ENCODE data around the gene DSCAM.

DSCAM gene

GRCh38 chr21:40516335-40516734, 330.6 kb downstream of the DSCAM start:
- H3K9ac ChIP-seq (ENCODE audit: low read length), result no peak overlapping the region
- no peak overlapping the region for H2BK5ac ChIP-seq (ENCODE audit: low read length)
- H2BK120ac ChIP-seq (ENCODE audit: low read depth, low read length), result no peak overlapping the region
- no peak overlapping the region for H3K4me3 ChIP-seq (ENCODE audit: low read length)
- H4K8ac ChIP-seq (ENCODE audit: low read depth, low read length), result no peak overlapping the region
- H3K56ac ChIP-seq (ENCODE audit: low read length), result no peak overlapping the region
- no peak overlapping the region for H3K27ac ChIP-seq (ENCODE audit: low read depth, low read length)
- H3K79me1 ChIP-seq (ENCODE audit: low read length), result no peaks in the 10 kb centered on the region
- H3K18ac ChIP-seq (ENCODE audit: low read length), result no peak overlapping the region
- H2AK5ac ChIP-seq (ENCODE audit: low read length), result no peak overlapping the region
- no peaks in the 10 kb centered on the region for H3K79me2 ChIP-seq (ENCODE audit: control insufficient read depth, insufficient read depth, low read length)
- no peaks in the 10 kb centered on the region for H3K27me3 ChIP-seq (ENCODE audit: insufficient read depth, low read length, poor library complexity)
- H4K5ac ChIP-seq (ENCODE audit: low read length), result no peak overlapping the region
- no peak overlapping the region for H3K4me2 ChIP-seq (ENCODE audit: low read length)
- DNase-seq, result peak; percentile 76
- H3K36me3 ChIP-seq (ENCODE audit: control insufficient read depth, insufficient read depth, low read length), result no peaks in the 10 kb centered on the region
- no peak overlapping the region for H3K4ac ChIP-seq (ENCODE audit: low read depth, low read length)
- no peak overlapping the region for H3K23ac ChIP-seq (ENCODE audit: low read length)
- peaks cover 3% of the 10 kb centered on the region for H3K4me1 ChIP-seq (ENCODE audit: control insufficient read depth, low read depth, low read length)
- WGBS (ENCODE audit: extremely low coverage, insufficient coverage, low lambda C conversion rate), result no CpG with 5 or more reads among the region's 8 CpGs
- H2BK15ac ChIP-seq (replicated peaks; ENCODE audit: low read depth), result no peak overlapping the region

DNA sequence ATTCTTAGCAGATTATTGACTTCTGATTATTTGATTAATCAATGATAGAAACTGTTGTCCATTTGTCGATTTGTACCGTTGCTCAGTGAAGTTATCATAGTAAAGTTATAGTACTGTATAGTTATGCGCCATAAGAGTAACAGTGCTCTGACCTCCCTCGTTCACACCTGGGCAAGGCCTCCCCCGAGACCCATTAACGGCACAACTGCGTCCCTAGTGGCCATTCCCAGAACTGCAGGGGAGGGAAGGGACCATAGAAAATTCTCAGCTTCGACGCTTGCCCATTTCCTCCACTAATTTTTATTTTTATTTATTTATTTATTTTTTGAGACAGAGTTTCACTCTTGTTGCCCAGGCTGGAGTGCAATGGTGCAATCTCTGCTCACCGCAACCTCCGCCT, 334.4 kb downstream of the DSCAM start:
- Histone ChIP-seq H3K4me1 (ENCODE audit: control insufficient read depth, low read depth, low read length) (peaks cover 3% of the 10 kb centered on the region), H3K27ac (ENCODE audit: low read depth, low read length) (no peak overlapping the region), H3K9ac (ENCODE audit: low read length) (no peak overlapping the region), H4K5ac (ENCODE audit: low read length) (no peak overlapping the region), H2AK5ac (ENCODE audit: low read length) (no peak overlapping the region), H3K27me3 (ENCODE audit: insufficient read depth, low read length, poor library complexity) (no peaks in the 10 kb centered on the region), H3K79me1 (ENCODE audit: low read length) (no peaks in the 10 kb centered on the region), H2BK5ac (ENCODE audit: low read length) (no peak overlapping the region), H4K8ac (ENCODE audit: low read depth, low read length) (no peak overlapping the region), H3K23ac (ENCODE audit: low read length) (no peak overlapping the region), H2BK15ac (replicated peaks; ENCODE audit: low read depth) (no peak overlapping the region), H3K4me2 (ENCODE audit: low read length) (no peak overlapping the region), H3K79me2 (ENCODE audit: control insufficient read depth, insufficient read depth, low read length) (no peaks in the 10 kb centered on the region), H2BK120ac (ENCODE audit: low read depth, low read length) (no peak overlapping the region), H3K4me3 (ENCODE audit: low read length) (no peak overlapping the region), H3K56ac (ENCODE audit: low read length) (no peak overlapping the region), H3K4ac (ENCODE audit: low read depth, low read length) (no peak overlapping the region), H3K36me3 (ENCODE audit: control insufficient read depth, insufficient read depth, low read length) (no peaks in the 10 kb centered on the region), H3K18ac (ENCODE audit: low read length) (no peak overlapping the region)
- WGBS (ENCODE audit: extremely low coverage, insufficient coverage, low lambda C conversion rate), result no CpG with 5 or more reads among the region's 11 CpGs
- DNase-seq, result peak; percentile 44

- no peak overlapping the region for H3K4ac ChIP-seq (ENCODE audit: low read depth, low read length)
- H2BK5ac ChIP-seq (ENCODE audit: low read length), result no peak overlapping the region
- no peak overlapping the region for H3K4me2 ChIP-seq (ENCODE audit: low read length)
- no peak overlapping the region for H3K18ac ChIP-seq (ENCODE audit: low read length)
- no peaks in the 10 kb centered on the region for H3K79me1 ChIP-seq (ENCODE audit: low read length)
- H3K27me3 ChIP-seq (ENCODE audit: insufficient read depth, low read length, poor library complexity), result no peaks in the 10 kb centered on the region
- H2AK5ac ChIP-seq (ENCODE audit: low read length), result no peak overlapping the region
- no peak overlapping the region for H3K4me3 ChIP-seq (ENCODE audit: low read length)
- H3K23ac ChIP-seq (ENCODE audit: low read length), result no peak overlapping the region
- H3K9ac ChIP-seq (ENCODE audit: low read length), result no peak overlapping the region
- H4K5ac ChIP-seq (ENCODE audit: low read length), result no peak overlapping the region
- no peak overlapping the region for H2BK15ac ChIP-seq (replicated peaks; ENCODE audit: low read depth)
- H2BK120ac ChIP-seq (ENCODE audit: low read depth, low read length), result no peak overlapping the region
- no peaks in the 10 kb centered on the region for H3K79me2 ChIP-seq (ENCODE audit: control insufficient read depth, insufficient read depth, low read length)
- no peak for DNase-seq
- WGBS (ENCODE audit: extremely low coverage, insufficient coverage, low lambda C conversion rate), result no CpG with 5 or more reads among the region's 2 CpGs
- H4K8ac ChIP-seq (ENCODE audit: low read depth, low read length), result no peak overlapping the region
- H3K4me1 ChIP-seq (ENCODE audit: control insufficient read depth, low read depth, low read length), result no peaks in the 10 kb centered on the region
- no peak overlapping the region for H3K56ac ChIP-seq (ENCODE audit: low read length)
- H3K36me3 ChIP-seq (ENCODE audit: control insufficient read depth, insufficient read depth, low read length), result no peaks in the 10 kb centered on the region
- no peak overlapping the region for H3K27ac ChIP-seq (ENCODE audit: low read depth, low read length)
Measured at GRCh38 chr21:40507978-40508377, 339.0 kb downstream of the DSCAM start.

GRCh38 chr21:40505681-40506080, 341.3 kb downstream of the DSCAM start:
- Histone ChIP-seq H3K79me2 (ENCODE audit: control insufficient read depth, insufficient read depth, low read length) (no peaks in the 10 kb centered on the region), H3K4me2 (ENCODE audit: low read length) (no peak overlapping the region), H2AK5ac (ENCODE audit: low read length) (no peak overlapping the region), H3K9ac (ENCODE audit: low read length) (no peak overlapping the region), H3K23ac (ENCODE audit: low read length) (no peak overlapping the region), H2BK5ac (ENCODE audit: low read length) (no peak overlapping the region), H2BK15ac (replicated peaks; ENCODE audit: low read depth) (no peak overlapping the region), H3K18ac (ENCODE audit: low read length) (no peak overlapping the region), H3K4me1 (ENCODE audit: control insufficient read depth, low read depth, low read length) (no peaks in the 10 kb centered on the region), H3K56ac (ENCODE audit: low read length) (no peak overlapping the region), H2BK120ac (ENCODE audit: low read depth, low read length) (no peak overlapping the region), H3K36me3 (ENCODE audit: control insufficient read depth, insufficient read depth, low read length) (no peaks in the 10 kb centered on the region), H3K27ac (ENCODE audit: low read depth, low read length) (no peak overlapping the region), H3K27me3 (ENCODE audit: insufficient read depth, low read length, poor library complexity) (no peaks in the 10 kb centered on the region), H4K8ac (ENCODE audit: low read depth, low read length) (no peak overlapping the region), H3K4ac (ENCODE audit: low read depth, low read length) (no peak overlapping the region), H3K79me1 (ENCODE audit: low read length) (no peaks in the 10 kb centered on the region), H3K4me3 (ENCODE audit: low read length) (no peak overlapping the region), H4K5ac (ENCODE audit: low read length) (no peak overlapping the region)
- DNase-seq, result peak; percentile 14
- no CpG with 5 or more reads among the region's 5 CpGs for WGBS (ENCODE audit: extremely low coverage, insufficient coverage, low lambda C conversion rate)

DNA sequence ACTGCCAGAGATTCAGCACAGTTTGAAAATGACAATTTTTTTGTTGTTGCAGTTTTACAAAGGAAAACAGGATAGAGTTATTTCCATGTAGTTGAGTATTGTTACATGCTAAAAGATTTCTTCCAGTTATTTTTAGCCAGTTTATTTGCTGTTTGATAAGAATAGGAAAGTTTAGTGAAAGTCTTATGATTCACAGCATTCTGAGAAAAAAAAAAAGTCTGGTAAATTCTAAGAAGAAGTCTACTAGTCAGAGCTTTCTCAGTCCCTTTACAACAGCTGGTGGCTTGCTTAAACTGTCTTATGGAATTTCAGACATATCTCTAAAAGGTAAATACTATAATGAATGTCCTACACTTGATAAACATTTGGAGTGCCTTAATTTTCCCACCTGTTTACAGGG, 341.7 kb downstream of the DSCAM start:
- Histone ChIP-seq H3K36me3 (ENCODE audit: control insufficient read depth, insufficient read depth, low read length) (no peaks in the 10 kb centered on the region), H3K23ac (ENCODE audit: low read length) (no peak overlapping the region), H2AK5ac (ENCODE audit: low read length) (no peak overlapping the region), H3K4me2 (ENCODE audit: low read length) (no peak overlapping the region), H4K5ac (ENCODE audit: low read length) (no peak overlapping the region), H3K18ac (ENCODE audit: low read length) (no peak overlapping the region), H3K79me2 (ENCODE audit: control insufficient read depth, insufficient read depth, low read length) (no peaks in the 10 kb centered on the region), H4K8ac (ENCODE audit: low read depth, low read length) (no peak overlapping the region), H3K9ac (ENCODE audit: low read length) (no peak overlapping the region), H3K27me3 (ENCODE audit: insufficient read depth, low read length, poor library complexity) (no peaks in the 10 kb centered on the region), H3K4me3 (ENCODE audit: low read length) (no peak overlapping the region), H3K79me1 (ENCODE audit: low read length) (no peaks in the 10 kb centered on the region), H2BK5ac (ENCODE audit: low read length) (no peak overlapping the region), H2BK120ac (ENCODE audit: low read depth, low read length) (no peak overlapping the region), H3K4ac (ENCODE audit: low read depth, low read length) (no peak overlapping the region), H2BK15ac (replicated peaks; ENCODE audit: low read depth) (no peak overlapping the region), H3K27ac (ENCODE audit: low read depth, low read length) (no peak overlapping the region), H3K56ac (ENCODE audit: low read length) (no peak overlapping the region), H3K4me1 (ENCODE audit: control insufficient read depth, low read depth, low read length) (no peaks in the 10 kb centered on the region)
- no peak for DNase-seq

GRCh38 chr21:40504825-40505224, 342.1 kb downstream of the DSCAM start:
- H3K9ac ChIP-seq (ENCODE audit: low read length), result no peak overlapping the region
- H2BK120ac ChIP-seq (ENCODE audit: low read depth, low read length), result no peak overlapping the region
- no peaks in the 10 kb centered on the region for H3K79me1 ChIP-seq (ENCODE audit: low read length)
- no peak overlapping the region for H4K5ac ChIP-seq (ENCODE audit: low read length)
- no peak overlapping the region for H2BK5ac ChIP-seq (ENCODE audit: low read length)
- H4K8ac ChIP-seq (ENCODE audit: low read depth, low read length), result no peak overlapping the region
- peak; percentile 36 for DNase-seq
- no peak overlapping the region for H3K27ac ChIP-seq (ENCODE audit: low read depth, low read length)
- no peak overlapping the region for H3K23ac ChIP-seq (ENCODE audit: low read length)
- H3K27me3 ChIP-seq (ENCODE audit: insufficient read depth, low read length, poor library complexity), result no peaks in the 10 kb centered on the region
- H3K18ac ChIP-seq (ENCODE audit: low read length), result no peak overlapping the region
- no CpG with 5 or more reads among the region's 1 CpG for WGBS (ENCODE audit: extremely low coverage, insufficient coverage, low lambda C conversion rate)
- no peak overlapping the region for H2BK15ac ChIP-seq (replicated peaks; ENCODE audit: low read depth)
- no peaks in the 10 kb centered on the region for H3K4me1 ChIP-seq (ENCODE audit: control insufficient read depth, low read depth, low read length)
- no peak overlapping the region for H3K4ac ChIP-seq (ENCODE audit: low read depth, low read length)
- no peaks in the 10 kb centered on the region for H3K36me3 ChIP-seq (ENCODE audit: control insufficient read depth, insufficient read depth, low read length)
- H3K4me3 ChIP-seq (ENCODE audit: low read length), result no peak overlapping the region
- H3K56ac ChIP-seq (ENCODE audit: low read length), result no peak overlapping the region
- no peak overlapping the region for H2AK5ac ChIP-seq (ENCODE audit: low read length)
- no peak overlapping the region for H3K4me2 ChIP-seq (ENCODE audit: low read length)
- no peaks in the 10 kb centered on the region for H3K79me2 ChIP-seq (ENCODE audit: control insufficient read depth, insufficient read depth, low read length)
